Left renal cortex interstitium (tissue), 4 donors: ENCODE measurements around the gene RAI1. TPM values are rescaled to one million over a fixed set of nuclear protein-coding genes. Genes with fewer than 3 reads are reported as not detected.

ENCODE experiments used
- DNase-seq, 4 donors: peaks; one replicate each; pipeline ENCODE4 v3.0.0-alpha.2; 2013; ENCODE audit warnings: low read depth in 4 of 4, low spot score in 2 of 4, missing footprints in 1 of 4
- polyA plus RNA-seq, 4 donors: library from polyadenylated mRNA; unstranded; fragments of 120-200 nt; gene quantifications; one replicate each; pipeline ENCODE4 v1.2.1, GENCODE V29; 2013; ENCODE audit not compliant: insufficient read length in 4 of 4

The RAI1 gene
- polyA plus RNA-seq, 4 donors, result 17.2 to 46.9 (median 33.0) TPM

DNA sequence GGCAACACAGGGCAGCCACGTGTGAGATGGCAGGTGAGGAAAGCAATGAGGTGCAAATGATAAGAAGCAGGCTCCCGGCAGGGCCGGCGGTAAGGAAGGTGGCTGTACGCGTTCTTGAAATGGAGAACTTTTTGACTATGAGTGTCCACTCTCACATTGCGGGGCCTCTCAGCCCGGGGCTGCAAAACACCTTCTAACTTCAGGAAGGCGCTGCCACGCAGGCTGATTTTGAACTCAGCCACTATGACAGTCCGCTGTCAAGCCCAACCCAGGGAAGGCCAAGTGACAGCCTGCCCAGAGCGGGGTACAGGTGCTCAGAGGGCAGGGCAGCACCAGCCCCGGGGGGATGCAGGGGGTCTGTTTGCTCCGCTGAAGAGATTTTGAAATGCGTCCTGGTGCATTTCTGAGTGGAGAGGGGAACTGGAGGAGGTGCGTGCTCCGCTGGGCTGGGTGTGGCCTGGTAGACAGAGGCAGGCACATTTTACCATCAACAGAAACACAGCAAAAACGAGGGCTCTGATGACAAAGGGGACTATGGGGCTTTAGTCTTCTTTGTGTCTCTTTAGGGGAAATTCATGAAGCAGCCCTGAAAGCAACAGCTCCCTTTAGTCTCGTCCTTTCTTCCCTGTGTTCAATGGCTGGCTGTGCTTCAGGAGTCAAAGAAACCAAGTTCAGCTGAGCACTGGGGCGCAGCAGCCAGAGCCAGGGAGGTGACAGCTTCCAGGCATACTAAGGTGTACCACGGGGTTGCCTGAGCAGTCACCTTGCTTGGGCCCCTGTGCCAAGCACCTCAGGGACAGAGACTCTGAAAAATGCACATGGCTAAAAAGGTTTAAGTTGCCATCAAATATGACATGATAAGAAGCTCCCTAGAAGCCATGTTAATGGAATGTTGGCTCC is 170.1 kb downstream of the RAI1 start:
- DNase-seq, result no peak

DNA sequence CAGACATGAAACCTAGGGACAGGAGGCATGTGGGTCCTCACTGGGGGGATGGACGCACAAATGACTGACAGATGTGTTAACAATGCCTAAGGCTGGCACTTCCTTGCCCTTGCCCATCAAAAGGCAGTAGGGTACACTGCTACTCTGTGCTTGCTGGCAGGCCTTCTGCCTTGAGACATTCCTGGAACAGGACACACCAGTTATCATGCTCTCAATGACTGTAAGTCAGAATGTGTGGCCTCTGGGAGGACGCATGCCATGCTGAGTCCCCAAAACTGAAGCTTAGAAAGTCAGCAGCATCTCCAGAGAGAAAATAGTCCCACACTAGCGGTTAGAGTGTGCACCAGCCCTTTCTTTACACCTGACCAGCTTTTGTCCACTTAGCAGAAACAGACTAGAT is 171.7 kb downstream of the RAI1 start:
- no peak for DNase-seq

DNA sequence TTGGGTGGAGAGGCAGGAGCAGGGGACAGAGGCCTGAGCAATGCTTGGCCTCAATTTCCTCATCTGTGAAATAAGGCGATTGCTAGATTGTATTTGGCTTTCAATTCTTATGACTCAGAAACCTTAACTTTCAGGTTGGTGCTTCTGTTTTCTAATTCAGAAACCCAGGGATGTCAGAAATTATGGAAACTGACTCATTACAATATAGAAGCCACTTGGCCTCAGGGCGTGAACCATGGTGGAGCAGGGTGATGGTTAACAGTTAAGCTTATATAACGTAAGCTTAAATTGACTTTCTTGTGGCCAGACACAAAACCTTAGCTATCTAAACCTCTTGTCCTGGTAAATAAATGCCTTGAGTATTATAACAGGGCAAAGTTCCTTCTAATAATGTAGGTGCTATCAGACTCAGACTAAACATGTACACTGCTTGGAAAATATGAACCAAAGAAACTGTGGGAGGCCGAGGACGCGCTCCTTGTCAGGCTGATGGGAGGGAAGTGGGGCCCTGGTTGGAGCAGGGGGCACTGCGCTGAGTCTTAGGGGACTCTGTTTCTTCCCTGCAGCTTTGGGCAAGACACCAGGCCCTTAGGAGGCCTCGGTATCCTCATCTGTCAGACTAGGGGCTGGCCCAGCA is 172.7 kb downstream of the RAI1 start:
- DNase-seq, result no peak

DNA sequence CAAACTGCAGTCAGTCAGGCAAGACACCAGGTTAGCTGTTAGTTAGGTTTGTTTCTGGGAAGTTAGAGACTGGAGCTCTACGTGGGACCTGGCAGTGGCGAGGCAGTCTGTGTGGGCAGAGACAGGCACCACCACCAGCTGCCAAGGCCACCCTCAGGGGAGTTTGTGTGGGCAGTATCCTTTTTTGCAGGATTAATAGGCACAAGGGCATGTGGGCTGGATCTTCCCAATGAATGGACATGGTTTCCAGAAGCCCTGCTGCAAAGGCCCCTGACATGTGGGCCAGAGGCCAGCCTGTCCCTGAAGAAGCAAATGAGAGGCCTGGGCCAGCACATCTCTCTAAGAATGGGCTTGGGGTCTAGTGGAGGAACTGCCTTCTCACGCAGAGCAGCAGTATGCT is 174.7 kb downstream of the RAI1 start:
- no peak for DNase-seq

DNA sequence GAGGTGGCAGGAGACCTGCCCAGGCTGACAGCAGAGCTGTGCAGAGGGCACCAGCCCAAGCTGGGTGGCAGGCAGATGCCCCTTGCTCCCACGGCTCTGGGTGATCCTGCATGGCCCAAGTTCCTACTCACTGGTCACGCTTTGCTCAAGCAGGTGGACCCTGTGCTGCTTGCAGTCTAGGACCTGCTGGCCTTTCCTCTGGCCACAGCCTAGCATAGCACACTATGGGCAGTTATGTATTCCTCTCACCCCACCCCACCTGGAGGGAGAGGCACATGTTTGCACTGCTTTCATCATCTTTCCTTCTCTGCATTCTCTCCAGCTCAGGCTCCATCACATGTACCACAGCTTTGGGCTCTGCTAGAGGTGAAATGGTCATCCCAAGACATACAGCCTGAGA is 175.1 kb downstream of the RAI1 start:
- no peak for DNase-seq

DNA sequence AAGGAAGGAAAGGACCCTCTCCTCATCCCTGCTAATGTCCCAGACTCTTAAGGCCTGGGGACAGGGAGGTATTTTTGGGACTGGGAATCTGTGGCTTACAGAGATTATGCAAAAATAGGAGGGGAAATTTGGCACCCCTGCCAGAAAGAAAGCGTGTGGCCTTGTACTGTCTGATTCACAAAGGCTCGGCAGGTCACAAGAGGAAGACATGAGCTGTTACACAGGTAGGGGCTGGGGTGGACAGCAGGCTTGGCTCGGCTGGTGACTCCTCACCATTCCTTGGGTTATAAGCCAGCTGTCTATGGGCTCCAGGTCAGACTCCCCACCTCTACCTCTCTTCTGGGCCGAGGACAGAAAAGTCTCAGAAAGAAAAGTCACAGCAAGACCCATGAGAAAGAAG is 176.2 kb downstream of the RAI1 start:
- no peak for DNase-seq

DNA sequence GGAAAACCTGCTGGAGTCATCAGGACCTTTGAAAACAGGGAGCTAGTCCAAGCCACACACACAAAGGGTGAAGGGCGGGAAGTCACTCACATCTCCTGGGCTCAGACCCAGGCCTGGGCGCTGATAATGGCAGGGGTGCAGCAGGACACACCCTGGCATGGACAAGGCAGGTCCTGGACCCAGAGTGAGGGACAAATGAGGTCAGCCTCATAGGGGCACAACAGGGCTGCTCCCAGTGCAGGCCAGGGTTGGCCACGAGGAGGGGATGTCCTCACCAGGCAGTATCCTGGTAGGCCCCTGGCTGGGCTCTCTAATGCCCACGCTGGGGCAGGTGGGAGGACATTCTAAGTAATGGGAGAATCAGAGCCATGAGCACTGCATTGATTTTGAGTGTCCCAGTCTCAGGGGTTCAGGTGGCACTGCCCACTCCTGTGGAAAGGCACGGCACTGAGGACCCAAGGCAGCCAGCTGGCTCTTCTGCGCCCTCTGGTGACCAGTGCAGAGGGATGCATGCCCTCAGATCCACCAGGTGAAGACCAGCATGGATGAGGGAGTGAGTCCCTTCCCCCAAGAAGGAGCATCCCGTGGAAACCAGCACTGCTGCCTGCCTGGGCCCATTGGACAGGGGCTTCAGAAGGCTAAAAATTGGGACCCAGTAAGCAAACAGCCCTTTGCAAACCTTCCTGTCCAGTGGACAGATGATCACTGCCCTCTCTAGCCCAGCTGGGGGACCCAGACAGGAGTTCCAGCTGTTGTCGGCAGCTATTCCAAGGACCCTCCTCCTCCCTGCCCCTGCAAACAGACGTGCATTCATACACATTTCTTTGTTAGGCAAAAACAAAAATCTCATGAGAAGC is 178.9 kb downstream of the RAI1 start:
- no peak for DNase-seq

DNA sequence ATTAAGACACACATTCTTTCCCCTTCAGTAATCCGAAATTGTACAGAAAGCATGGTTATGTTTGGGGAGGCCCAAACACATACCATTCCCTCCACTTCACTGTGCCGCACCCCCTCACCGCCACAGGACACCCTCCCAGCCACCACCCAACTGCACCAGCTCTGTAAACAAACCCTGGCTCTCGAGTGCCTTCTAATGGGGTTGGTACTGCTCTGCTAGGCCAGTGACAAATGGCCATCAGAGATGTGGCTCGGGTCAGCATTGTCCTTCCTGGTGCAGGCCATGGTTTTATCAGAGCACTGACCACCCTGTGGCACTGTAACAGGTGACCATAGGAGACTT is 179.5 kb downstream of the RAI1 start:
- no peak for DNase-seq

Other genes starting within 250 kb of the RAI1 start
- gene MED9, start 204.5 kb upstream of the RAI1 start, polyA plus RNA-seq, result 10 to 100 TPM; 20.9 to 23.5 (median 22.3) TPM
- 1 to 10 TPM in 2 of 4 donors, under 1 TPM in 2; 0.85 to 1.3 (median 1.0) TPM for gene RASD1, start 185.1 kb upstream of the RAI1 start, polyA plus RNA-seq
- 10 to 100 TPM; 29.6 to 37.9 (median 34.7) TPM for gene PEMT, start 89.8 kb upstream of the RAI1 start, polyA plus RNA-seq
- gene SREBF1, start 155.5 kb downstream of the RAI1 start, polyA plus RNA-seq, result 10 to 100 TPM; 43.9 to 58.1 (median 50.8) TPM